ENCODE data around the gene ITPRIP.

DNA sequence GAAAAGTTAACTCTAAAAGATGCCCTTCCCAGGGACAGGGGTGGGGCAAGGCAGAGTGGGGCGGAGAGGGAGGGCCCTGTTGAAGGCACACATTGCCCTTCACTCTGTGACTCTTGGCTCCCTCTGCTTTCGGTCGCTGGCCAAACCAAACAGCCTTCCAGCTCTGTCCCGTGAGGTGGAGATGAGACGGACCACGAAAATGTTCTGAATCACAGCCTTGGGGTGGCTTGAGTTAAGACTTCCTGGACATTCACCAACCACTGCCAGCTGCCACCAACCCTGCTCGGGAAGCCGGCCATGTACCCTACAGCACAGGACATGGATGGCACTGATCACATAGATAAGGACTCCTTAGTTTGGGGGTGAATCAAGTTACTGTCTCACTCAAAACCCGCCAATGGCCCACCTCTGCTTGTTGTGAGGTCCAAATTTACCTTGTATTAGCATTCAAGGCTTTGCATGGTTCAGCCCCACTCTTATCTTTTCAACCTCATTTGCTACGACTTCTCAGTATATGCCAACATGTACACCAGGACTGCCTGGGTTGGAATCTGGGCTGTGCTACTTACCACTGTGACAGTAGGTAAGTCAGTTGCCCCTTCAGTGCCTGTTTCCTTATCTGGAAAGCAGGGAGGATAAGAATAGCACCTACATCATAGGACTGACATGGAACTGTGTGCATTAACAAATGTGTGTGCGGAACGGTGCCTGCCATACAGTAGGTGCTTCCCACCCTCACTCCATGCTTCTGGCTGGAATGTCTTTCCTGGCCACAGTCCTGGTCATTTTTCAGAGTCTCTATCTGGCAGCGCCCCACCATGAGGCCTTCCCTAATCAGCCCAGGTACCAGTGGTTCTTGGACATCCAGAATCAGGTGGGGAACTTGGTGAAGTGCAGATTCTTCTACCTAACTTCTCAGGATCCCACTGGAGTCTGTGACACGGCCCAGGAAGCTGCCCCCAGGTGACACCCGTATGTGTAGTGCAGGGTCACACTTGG is 28.0 kb downstream of the ITPRIP start:
- TF ChIP-seq ZBTB48 (tag by site-specific recombination; IDR thresholded peaks at IDR 0.05) (no peak), ZNF664 (tag by site-specific recombination; IDR thresholded peaks at IDR 0.05) (no peak), ZNF335 (tag by site-specific recombination; conservative IDR thresholded peaks at IDR 0.05) (no peak)
- TF ChIP-seq, protein P1, sequence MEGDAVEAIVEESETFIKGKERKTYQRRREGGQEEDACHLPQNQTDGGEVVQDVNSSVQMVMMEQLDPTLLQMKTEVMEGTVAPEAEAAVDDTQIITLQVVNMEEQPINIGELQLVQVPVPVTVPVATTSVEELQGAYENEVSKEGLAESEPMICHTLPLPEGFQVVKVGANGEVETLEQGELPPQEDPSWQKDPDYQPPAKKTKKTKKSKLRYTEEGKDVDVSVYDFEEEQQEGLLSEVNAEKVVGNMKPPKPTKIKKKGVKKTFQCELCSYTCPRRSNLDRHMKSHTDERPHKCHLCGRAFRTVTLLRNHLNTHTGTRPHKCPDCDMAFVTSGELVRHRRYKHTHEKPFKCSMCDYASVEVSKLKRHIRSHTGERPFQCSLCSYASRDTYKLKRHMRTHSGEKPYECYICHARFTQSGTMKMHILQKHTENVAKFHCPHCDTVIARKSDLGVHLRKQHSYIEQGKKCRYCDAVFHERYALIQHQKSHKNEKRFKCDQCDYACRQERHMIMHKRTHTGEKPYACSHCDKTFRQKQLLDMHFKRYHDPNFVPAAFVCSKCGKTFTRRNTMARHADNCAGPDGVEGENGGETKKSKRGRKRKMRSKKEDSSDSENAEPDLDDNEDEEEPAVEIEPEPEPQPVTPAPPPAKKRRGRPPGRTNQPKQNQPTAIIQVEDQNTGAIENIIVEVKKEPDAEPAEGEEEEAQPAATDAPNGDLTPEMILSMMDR (tag by site-specific recombination; IDR thresholded peaks at IDR 0.05), result no peak
- TF ChIP-seq, protein P2, sequence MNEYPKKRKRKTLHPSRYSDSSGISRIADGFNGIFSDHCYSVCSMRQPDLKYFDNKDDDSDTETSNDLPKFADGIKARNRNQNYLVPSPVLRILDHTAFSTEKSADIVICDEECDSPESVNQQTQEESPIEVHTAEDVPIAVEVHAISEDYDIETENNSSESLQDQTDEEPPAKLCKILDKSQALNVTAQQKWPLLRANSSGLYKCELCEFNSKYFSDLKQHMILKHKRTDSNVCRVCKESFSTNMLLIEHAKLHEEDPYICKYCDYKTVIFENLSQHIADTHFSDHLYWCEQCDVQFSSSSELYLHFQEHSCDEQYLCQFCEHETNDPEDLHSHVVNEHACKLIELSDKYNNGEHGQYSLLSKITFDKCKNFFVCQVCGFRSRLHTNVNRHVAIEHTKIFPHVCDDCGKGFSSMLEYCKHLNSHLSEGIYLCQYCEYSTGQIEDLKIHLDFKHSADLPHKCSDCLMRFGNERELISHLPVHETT (tag by site-specific recombination; IDR thresholded peaks at IDR 0.05), result no peak
- TF ChIP-seq, protein P3, sequence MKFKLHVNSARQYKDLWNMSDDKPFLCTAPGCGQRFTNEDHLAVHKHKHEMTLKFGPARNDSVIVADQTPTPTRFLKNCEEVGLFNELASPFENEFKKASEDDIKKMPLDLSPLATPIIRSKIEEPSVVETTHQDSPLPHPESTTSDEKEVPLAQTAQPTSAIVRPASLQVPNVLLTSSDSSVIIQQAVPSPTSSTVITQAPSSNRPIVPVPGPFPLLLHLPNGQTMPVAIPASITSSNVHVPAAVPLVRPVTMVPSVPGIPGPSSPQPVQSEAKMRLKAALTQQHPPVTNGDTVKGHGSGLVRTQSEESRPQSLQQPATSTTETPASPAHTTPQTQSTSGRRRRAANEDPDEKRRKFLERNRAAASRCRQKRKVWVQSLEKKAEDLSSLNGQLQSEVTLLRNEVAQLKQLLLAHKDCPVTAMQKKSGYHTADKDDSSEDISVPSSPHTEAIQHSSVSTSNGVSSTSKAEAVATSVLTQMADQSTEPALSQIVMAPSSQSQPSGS (tag by site-specific recombination; IDR thresholded peaks at IDR 0.05; ENCODE audit: low read depth), result no peak
